Thoracic aorta (tissue), 2 donors: ENCODE results near the gene APC2. TPM values are rescaled to one million over a fixed set of nuclear protein-coding genes. Genes with fewer than 3 reads are reported as not detected.

Source experiments
- ATAC-seq: fragments of 150-250 bp; one replicate; pipeline ENCODE4 v1.8.0; 2017; ENCODE audit warnings: low read depth; ENCODE audit not compliant: insufficient number of reproducible peaks, low FRiP score
- DNase-seq: peaks from one replicate; pipeline ENCODE4 v3.0.0-alpha.2; 2020; ENCODE audit warnings: low spot score
- H3K27ac ChIP-seq, 2 donors: fragments of 200-600 bp; sonication (generic); 1 replicate in 1 of 2; 2 replicates in 1 of 2; pipeline ENCODE4 v1.5.1; 2016; ENCODE audit warnings: mild to moderate bottlenecking in 2 of 2, moderate library complexity in 2 of 2
- H3K27me3 ChIP-seq: fragments of 200-600 bp; sonication (generic); replicated peaks from 2 replicates; pipeline ENCODE4 v1.6.0; 2016; ENCODE audit warnings: mild to moderate bottlenecking; ENCODE audit not compliant: insufficient read depth
- H3K36me3 ChIP-seq: fragments of 200-600 bp; sonication (generic); one replicate; pipeline ENCODE4 v1.5.1; 2016
- H3K4me1 ChIP-seq, 2 donors: fragments of 200-600 bp; sonication (generic); 1 replicate in 1 of 2; 2 replicates in 1 of 2; pipeline versions ENCODE4 v1.5.1 to v1.6.0; 2016; ENCODE audit warnings: low read depth in 2 of 2, mild to moderate bottlenecking in 1 of 2; ENCODE audit not compliant: control insufficient read depth in 1 of 2
- H3K4me3 ChIP-seq: fragments of 200-600 bp; sonication (generic); 2 replicates; pipeline ENCODE4 v1.5.1; 2016; ENCODE audit warnings: mild to moderate bottlenecking
- H3K9me3 ChIP-seq: fragments of 200-600 bp; sonication (generic); 2 replicates; pipeline ENCODE4 v1.5.1; 2016
- CTCF ChIP-seq: fragments of 200-600 bp; sonication (generic); IDR thresholded peaks from one replicate; pipeline ENCODE4 v1.5.1; 2019; ENCODE audit warnings: antibody characterized with exemption
- total RNA-seq, 2 donors: library from RNA; depleted of rRNA; stranded (reverse); fragments of >200 nt; gene quantifications; one replicate each; pipeline versions ENCODE4 v1.1.0 to v1.2.3, GENCODE V29; 2016

APC2 gene
- total RNA-seq, 2 donors from 2014 or later = 0.41 to 0.78 TPM

- Histone ChIP-seq H3K4me1 (peaks cover 3 to 24% of the 10 kb centered on the region in 2 donors), H3K27ac (peak overlapping the region in 1 of 2 donors; percentile 68), H3K9me3 (no peaks in the 10 kb centered on the region), H3K4me3 (no peak overlapping the region), H3K36me3 (no peaks in the 10 kb centered on the region), H3K27me3 (no peaks in the 10 kb centered on the region)
- ATAC-seq = no peak
- no peak for TF ChIP-seq CTCF
- DNase-seq = no peak
Observed at GRCh38 chr19:1509602-1510441, 59.9 kb downstream of the APC2 start.

GRCh38 chr19:1510442-1510806 lies 60.5 kb downstream of the APC2 start:
- ATAC-seq (no peak), DNase-seq (no peak)
- Histone ChIP-seq H3K27me3 (no peaks in the 10 kb centered on the region), H3K4me1 (peaks cover 3 to 24% of the 10 kb centered on the region in 2 donors), H3K9me3 (no peaks in the 10 kb centered on the region), H3K36me3 (no peaks in the 10 kb centered on the region), H3K4me3 (no peak overlapping the region), H3K27ac (no peak overlapping the region)
- TF ChIP-seq CTCF = no peak

- TF ChIP-seq CTCF = no peak
- DNase-seq (no peak), ATAC-seq (no peak)
- Histone ChIP-seq H3K4me3 (no peak overlapping the region), H3K4me1 (peaks cover 3 to 24% of the 10 kb centered on the region in 2 donors), H3K36me3 (no peaks in the 10 kb centered on the region), H3K27ac (no peak overlapping the region), H3K27me3 (no peaks in the 10 kb centered on the region), H3K9me3 (no peaks in the 10 kb centered on the region)
Observed at GRCh38 chr19:1510807-1511206, 60.9 kb downstream of the APC2 start.

- Histone ChIP-seq H3K4me1 (peaks cover 3 to 24% of the 10 kb centered on the region in 2 donors), H3K4me3 (peak overlapping the region; percentile 78), H3K36me3 (no peaks in the 10 kb centered on the region), H3K27me3 (no peaks in the 10 kb centered on the region), H3K27ac (peak overlapping the region in 1 of 2 donors; percentile 59), H3K9me3 (no peaks in the 10 kb centered on the region)
- ATAC-seq (no peak), DNase-seq (no peak)
- TF ChIP-seq CTCF = no peak
Observed at GRCh38 chr19:1511318-1512317, 61.7 kb downstream of the APC2 start.
